HUDEP-2 (cell line): ENCODE results near the gene APOM.
A peak's percentile ranks its signal among the peaks of the same experiment; 100 is the strongest.

Source experiments
- DNase-seq, 76 experiments: peaks; one replicate each; lab custom pipeline; 2025; ENCODE audit not compliant: unreplicated experiment in 76 of 76; lab: John Stamatoyannopoulos, UW

The APOM gene

DNA sequence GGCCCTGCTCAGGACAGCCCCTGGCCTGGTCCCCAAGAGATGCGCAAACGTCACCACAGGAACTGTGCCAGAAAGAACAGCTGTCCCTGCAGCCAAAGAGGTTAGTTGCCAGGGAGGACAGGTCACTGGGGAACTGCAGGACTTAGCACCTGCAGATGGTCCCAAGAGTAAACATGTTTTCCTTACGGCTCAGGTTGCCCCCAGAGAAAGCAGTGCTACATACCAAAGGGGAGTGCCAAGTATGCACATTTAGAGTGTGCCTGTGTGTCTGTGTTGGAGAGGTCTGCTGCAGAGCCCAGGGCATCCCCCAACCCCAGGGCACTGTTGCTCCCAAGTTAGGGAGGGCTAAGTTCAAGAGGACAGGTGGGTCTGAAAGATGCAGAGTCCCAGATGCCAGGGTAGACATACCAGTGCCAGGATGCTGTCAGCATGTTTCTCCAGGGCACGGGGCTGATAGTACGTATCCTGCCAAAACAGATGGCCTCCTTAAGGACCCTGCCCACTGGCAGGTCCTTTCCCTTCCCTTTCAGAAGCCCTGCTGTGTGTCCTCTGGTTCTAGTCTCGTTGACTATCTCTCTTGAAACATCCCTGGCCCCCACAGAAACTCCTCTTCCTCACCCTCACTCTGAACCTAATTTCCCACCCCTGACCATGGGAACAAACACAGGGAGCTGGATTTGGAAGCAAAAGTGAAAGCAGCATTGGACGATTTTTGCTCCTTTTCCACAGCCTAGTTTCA, 46.1 kb downstream of the APOM start:
- DNase-seq, result peak in 17 of 76 experiments; percentile 12 to 46 (median 26)

DNA sequence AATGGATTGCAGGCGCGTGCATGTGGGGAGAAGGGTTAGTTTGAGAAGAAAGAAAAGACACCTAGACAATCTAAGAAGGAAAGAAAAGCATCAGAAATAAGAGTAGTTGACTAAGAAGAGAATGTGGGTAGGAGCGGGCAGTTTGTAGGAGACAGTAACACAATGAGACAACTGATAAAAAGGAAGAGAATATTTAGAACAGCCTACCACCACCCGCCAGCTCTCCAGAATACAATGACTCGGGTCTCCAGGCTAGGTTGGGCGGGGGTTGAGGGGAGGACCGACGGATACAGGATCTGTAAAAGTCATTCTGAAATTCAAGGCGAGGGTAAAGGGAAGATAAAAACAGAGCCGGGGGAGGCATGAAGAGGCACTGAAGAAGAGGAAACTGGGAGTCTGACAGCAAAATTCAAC, 46.7 kb downstream of the APOM start:
- peak in 3 of 76 experiments; percentile 38 to 49 (median 46) for DNase-seq

DNA sequence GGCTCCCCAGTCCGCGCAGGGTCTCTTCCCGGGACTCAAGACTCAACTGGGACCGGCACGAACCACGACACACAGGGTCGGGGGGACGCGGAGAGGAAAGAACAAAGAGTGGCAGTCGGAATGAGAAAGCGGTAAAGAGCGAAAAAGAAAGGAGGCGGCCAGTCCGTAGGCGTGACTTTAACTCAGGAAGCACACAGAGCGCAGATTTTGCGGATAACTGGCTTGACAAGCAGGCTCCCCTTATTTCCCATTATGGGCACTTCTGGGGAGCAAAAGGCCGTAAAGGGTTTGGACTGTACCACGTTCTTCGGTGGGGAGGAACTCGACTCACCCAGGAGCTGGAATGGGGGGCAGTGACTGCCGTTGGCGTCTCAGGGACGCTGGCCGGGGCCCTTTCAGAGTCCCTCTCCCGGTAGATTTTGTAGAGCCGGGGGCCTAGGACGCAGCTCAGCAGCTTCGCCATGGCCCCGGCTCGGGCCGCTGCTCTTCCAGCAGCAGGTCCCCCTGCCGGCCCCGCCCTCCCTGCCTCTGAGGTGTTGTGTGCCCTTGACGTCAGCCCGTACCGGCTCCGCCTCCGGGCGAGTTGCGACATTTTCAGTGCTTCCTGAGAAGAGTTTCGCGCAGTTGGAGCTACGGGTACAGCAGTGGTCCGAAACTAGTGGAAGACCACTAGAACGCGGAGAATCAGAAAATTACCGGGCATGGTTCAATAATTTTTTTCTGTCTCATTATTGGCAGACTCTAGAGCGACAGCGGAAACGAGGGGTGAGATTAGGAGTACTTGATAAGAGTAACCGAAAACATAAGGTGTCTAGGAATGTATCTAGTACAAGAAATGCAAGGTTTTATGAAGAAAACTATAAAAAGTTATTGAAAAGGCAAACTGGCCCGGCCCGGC, 47.4 kb downstream of the APOM start, which contains the start of gene ABHD16A:
ABHD16A (minus strand) TSS at position 506 of the 898 bp plus-strand sequence; CDS start at position 463, 43 bp downstream.
- DNase-seq, result peak in 75 of 76 experiments; percentile 89 to 100 (median 99)

DNA sequence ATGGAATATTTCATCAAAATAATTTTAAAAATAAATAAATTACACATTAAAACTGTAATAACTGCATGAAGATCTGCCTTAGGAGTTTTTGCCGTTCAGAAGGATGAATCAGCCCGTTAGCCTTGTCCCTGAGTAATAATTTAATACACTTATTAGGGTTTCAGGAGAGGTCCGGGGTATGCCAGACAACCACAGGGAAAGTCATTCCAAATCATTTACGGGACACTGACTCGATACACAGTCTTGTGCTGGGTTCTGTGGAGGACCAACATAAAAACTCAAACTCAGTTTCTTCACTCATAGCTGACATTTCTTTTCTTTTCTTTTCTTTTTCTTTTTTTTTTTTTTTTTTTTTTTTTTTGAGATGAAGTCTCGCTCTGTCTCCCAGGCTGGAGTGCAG, 50.2 kb downstream of the APOM start:
- DNase-seq, result no peak

DNA sequence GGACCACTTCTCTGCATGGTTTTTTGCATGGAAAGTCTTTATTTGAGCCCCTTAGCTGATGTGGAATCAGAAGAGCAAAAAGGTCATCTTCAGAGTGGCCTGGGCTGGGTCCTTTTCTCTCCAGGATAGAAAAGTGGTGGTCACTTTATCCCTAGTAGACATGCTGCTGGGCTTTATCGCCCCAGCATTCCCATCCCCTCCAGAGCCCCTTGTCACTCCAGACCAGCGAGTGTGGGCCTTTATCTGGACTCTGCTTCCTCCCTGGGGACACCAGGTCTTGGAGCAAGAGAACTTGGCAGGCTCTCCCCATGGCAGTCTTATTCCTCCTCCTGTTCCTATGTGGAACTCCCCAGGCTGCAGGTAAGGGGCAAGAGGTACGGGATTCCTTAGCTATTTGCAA, 50.9 kb downstream of the APOM start, which contains the start of gene LY6G6F:
LY6G6F (plus strand) TSS at position 268 of the 400 bp plus-strand sequence; CDS start at position 309, 41 bp downstream.
- DNase-seq, result no peak

DNA sequence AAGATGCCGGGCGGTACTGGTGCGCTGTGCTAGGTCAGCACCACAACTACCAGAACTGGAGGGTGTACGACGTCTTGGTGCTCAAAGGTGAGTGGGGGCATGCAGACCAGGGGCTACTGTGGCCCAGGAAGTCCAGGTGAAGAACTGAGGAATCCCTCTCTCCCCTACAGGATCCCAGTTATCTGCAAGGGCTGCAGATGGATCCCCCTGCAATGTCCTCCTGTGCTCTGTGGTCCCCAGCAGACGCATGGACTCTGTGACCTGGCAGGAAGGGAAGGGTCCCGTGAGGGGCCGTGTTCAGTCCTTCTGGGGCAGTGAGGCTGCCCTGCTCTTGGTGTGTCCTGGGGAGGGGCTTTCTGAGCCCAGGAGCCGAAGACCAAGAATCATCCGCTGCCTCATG, 52.0 kb downstream of the APOM start:
- DNase-seq, result no peak
